GM12872 (cell line): Measurements from ENCODE around the gene GEMIN4.

ENCODE experiments used
- CTCF ChIP-seq: IDR thresholded peaks from 3 replicates; pipeline ENCODE4 v1.5.1; 2011; ENCODE audit warnings: low read depth, mild to moderate bottlenecking, low read length, moderate library complexity; ENCODE audit not compliant: insufficient read depth

Gene GEMIN4

GRCh38 chr17:760371-760770 lies 8.3 kb upstream of the GEMIN4 start:
- TF ChIP-seq CTCF: no peak

DNA sequence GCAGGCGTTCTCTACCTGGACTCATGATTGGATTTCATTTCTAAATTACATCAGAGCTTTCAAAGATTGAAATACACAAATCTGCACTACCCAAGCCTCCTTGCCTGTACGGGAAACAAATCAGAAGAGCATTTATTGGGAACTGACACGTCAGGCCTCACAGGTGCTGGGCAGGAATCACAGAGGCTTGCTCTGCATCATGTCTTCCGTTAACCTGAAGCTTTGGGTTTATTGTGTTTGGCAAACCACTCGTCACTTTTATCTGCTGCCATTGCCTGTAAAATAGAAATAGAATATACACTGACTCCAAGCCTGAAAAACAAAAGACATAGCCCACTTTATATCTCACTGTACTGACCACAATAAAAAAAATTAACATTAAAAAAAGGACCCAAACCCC lies 7.9 kb upstream of the GEMIN4 start:
- no peak for TF ChIP-seq CTCF

- TF ChIP-seq CTCF: no peak
Observed at GRCh38 chr17:753418-753817, 1.4 kb upstream of the GEMIN4 start.

DNA sequence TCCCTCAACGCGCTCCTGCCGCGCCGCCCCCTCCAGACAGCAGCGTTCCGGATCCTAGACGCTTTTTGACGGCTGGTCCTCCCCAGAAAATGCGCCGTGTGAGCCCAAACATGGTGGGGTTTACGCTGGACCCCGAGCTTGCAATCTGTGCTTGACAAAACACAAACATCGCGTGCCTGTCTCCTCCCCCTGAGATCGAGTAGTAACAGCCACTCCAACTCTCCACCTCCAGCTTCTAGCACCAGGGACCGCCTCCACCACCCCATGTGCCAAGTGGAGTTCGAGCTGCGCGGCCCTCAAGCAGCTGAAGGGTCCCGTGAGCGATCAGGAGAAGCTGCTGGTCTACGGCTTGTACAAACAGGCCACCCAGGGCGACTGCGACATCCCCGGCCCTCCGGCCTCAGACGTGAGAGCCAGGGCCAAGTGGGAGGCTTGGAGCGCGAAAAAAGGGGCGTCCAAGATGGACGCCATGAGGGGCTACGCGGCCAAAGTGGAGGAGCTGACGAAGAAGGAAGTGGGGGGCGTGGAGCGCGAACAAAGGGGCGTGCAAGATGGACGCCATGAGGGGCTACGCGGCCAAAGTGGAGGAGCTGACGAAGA lies 656 bp upstream of the GEMIN4 start:
- TF ChIP-seq CTCF: no peak

GRCh38 chr17:751269-752001 lies 629 bp downstream of the GEMIN4 start:
- no peak for TF ChIP-seq CTCF

- TF ChIP-seq CTCF: no peak
Observed at GRCh38 chr17:750431-751037, 1.5 kb downstream of the GEMIN4 start.

- TF ChIP-seq CTCF: no peak
Observed at GRCh38 chr17:746783-747629, 5.1 kb downstream of the GEMIN4 start.
